ENCODE measurements around the gene PIK3R6.
"Not testable (repeated sequence)": the region's sequence is repeated elsewhere in the genome, so short reads cannot be mapped to it uniquely, and the experiment has no call there.

The PIK3R6 gene

GRCh38 chr17:8872705-8873435 is 5.4 kb upstream of the PIK3R6 start:
- DNase-seq, result no peak

- DNase-seq, result no peak
These were observed 4.7 kb upstream of the PIK3R6 start for GRCh38 chr17:8872036-8872704.

- DNase-seq, result no peak
These were observed 3.7 kb upstream of the PIK3R6 start for GRCh38 chr17:8871081-8871581.

- DNase-seq, result no peak
These were observed 3.0 kb upstream of the PIK3R6 start for GRCh38 chr17:8870406-8871040.

- no peak for DNase-seq
These were observed 1.8 kb upstream of the PIK3R6 start for GRCh38 chr17:8869114-8869815.

GRCh38 chr17:8868529-8868951 is 1.1 kb upstream of the PIK3R6 start:
- DNase-seq, result no peak

- no peak for DNase-seq
These were observed 618 bp upstream of the PIK3R6 start for GRCh38 chr17:8868092-8868491.

GRCh38 chr17:8865811-8866210 is 1.7 kb downstream of the PIK3R6 start:
- DNase-seq, result no peak

GRCh38 chr17:8865385-8865784 is 2.1 kb downstream of the PIK3R6 start:
- no peak for DNase-seq

- DNase-seq, result no peak
These were observed 5.0 kb downstream of the PIK3R6 start for GRCh38 chr17:8862213-8863056.

GRCh38 chr17:8861495-8862181 is 5.8 kb downstream of the PIK3R6 start:
- DNase-seq, result no peak

- DNase-seq, result no peak
These were observed 7.6 kb downstream of the PIK3R6 start for GRCh38 chr17:8859804-8860430.

- DNase-seq, result no peak
These were observed 8.3 kb downstream of the PIK3R6 start for GRCh38 chr17:8859027-8859803.

GRCh38 chr17:8857919-8858318 is 9.6 kb downstream of the PIK3R6 start:
- no peak for DNase-seq

- no peak for DNase-seq
These were observed 10.5 kb downstream of the PIK3R6 start for GRCh38 chr17:8856869-8857575.

- DNase-seq, result not testable (repeated sequence)
These were observed 11.3 kb downstream of the PIK3R6 start for GRCh38 chr17:8856205-8856603.

- DNase-seq, result no peak
These were observed 11.8 kb downstream of the PIK3R6 start for GRCh38 chr17:8855477-8856204.

- DNase-seq, result no peak
These were observed 15.9 kb downstream of the PIK3R6 start for GRCh38 chr17:8851600-8851999.
